Right atrium auricular region (tissue), 2 donors: ENCODE results near the gene TXLNB. TPM values are rescaled to one million over a fixed set of nuclear protein-coding genes. Genes with fewer than 3 reads are reported as not detected.

Experiments
- DNase-seq: peaks from one replicate; pipeline ENCODE4 v3.0.0-alpha.2; 2019; ENCODE audit warnings: low spot score
- H3K27ac ChIP-seq, 2 donors: fragments of 200-600 bp; sonication (generic); 1 replicate in 1 of 2; 2 replicates in 1 of 2; pipeline ENCODE4 v1.5.1; 2016 to 2019
- H3K27me3 ChIP-seq, 2 donors: fragments of 200-600 bp; sonication (generic); one replicate each; pipeline versions ENCODE4 v1.5.1 to v1.6.0; 2017 to 2019
- H3K36me3 ChIP-seq: fragments of 200-600 bp; sonication (generic); one replicate; pipeline ENCODE4 v1.5.1; 2016
- H3K4me1 ChIP-seq, 2 donors: fragments of 200-600 bp; sonication (generic); one replicate each; pipeline versions ENCODE4 v1.5.1 to v1.6.0; 2017 to 2019
- H3K4me3 ChIP-seq, 2 donors: fragments of 200-600 bp; sonication (generic); 1 replicate in 1 of 2; 2 replicates in 1 of 2; pipeline ENCODE4 v1.5.1; 2017 to 2019; ENCODE audit warnings: mild to moderate bottlenecking in 1 of 2, moderate library complexity in 1 of 2
- H3K9me3 ChIP-seq, 2 donors: fragments of 200-600 bp; sonication (generic); one replicate each; pipeline ENCODE4 v1.5.1; 2019
- total RNA-seq, 2 donors: library from RNA; depleted of rRNA; stranded (reverse); fragments of >200 nt; gene quantifications; one replicate each; pipeline ENCODE4 v1.1.0, GENCODE V29; 2016
- TF ChIP-seq, protein P1 (sequence below), 2 donors: fragments of 200-600 bp; sonication (generic); IDR thresholded peaks; one replicate each; pipeline ENCODE4 v1.5.1; 2019; ENCODE audit warnings: antibody characterized with exemption in 2 of 2

The TXLNB gene
- total RNA-seq, 2 donors from 2014 or later, result 74.7 to 132 TPM

DNA sequence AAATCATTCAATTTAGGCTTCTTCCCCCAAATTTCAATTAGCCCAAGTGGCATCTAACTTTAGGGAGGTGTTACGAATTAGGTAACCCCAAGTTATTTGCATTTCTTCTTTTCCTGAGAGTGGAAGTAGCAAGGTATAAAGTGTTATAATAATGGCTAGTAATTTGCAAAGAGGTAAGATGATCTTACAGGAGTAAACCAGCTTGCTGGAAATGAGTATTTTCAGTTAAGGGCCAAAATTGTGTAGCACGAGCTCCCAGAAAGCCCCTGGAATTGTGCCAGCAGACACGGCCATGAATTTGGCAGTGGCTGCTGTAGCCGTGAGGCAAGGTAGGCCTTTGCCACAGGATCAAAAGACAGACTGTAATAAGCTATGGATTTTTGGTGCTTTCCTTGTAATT lies 44.7 kb upstream of the TXLNB start:
- H3K27me3 ChIP-seq, result no peaks in the 10 kb centered on the region
- no peak overlapping the region for H3K27ac ChIP-seq
- no peaks in the 10 kb centered on the region for H3K36me3 ChIP-seq
- no peak for DNase-seq
- TF ChIP-seq, protein P1, sequence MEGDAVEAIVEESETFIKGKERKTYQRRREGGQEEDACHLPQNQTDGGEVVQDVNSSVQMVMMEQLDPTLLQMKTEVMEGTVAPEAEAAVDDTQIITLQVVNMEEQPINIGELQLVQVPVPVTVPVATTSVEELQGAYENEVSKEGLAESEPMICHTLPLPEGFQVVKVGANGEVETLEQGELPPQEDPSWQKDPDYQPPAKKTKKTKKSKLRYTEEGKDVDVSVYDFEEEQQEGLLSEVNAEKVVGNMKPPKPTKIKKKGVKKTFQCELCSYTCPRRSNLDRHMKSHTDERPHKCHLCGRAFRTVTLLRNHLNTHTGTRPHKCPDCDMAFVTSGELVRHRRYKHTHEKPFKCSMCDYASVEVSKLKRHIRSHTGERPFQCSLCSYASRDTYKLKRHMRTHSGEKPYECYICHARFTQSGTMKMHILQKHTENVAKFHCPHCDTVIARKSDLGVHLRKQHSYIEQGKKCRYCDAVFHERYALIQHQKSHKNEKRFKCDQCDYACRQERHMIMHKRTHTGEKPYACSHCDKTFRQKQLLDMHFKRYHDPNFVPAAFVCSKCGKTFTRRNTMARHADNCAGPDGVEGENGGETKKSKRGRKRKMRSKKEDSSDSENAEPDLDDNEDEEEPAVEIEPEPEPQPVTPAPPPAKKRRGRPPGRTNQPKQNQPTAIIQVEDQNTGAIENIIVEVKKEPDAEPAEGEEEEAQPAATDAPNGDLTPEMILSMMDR (IDR thresholded peaks at IDR 0.05), result no peak
- H3K4me1 ChIP-seq, result peaks cover 0 to 13% of the 10 kb centered on the region in 2 donors
- H3K9me3 ChIP-seq, result no peaks in the 10 kb centered on the region
- no peak overlapping the region for H3K4me3 ChIP-seq

DNA sequence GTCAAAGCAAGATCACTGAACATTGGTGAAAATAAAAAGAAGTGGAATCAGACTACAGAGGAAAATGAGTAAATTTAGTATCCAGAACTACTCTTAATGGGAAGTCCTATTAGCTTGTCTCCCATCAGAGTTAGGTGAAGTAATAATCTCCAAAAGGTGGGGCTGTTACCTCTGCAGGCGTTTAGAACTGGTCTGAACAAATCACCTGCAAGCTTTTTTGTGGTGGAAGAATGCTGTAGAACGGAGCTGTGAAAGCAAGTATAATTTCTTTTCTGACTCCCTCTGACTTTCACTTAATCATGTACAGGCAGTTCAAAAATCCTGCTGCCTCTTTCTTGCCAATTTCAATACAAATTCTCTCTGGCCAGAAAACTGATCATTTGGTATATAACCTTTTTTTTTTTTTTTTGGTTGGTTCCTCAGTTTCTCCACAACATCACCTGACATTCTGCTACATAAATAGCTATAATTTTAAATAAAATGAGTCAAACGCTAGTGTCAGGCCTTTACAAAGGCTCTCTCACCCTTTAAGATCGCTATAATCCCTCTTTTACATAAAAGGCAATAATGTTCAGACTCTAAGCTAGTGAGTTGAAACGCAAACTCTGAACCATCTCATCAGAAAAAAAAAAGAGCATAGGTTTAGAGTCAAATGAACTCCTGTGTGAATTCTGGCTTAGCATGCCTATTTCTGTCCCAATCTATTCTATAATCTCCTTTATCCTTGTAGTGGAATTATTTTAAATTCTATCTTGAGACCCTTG lies 43.8 kb upstream of the TXLNB start:
- Histone ChIP-seq H3K4me3 (no peak overlapping the region), H3K36me3 (no peaks in the 10 kb centered on the region), H3K27me3 (no peaks in the 10 kb centered on the region), H3K9me3 (no peaks in the 10 kb centered on the region), H3K27ac (peak overlapping the region; percentile 60 to 65), H3K4me1 (peaks cover 0 to 13% of the 10 kb centered on the region in 2 donors)
- DNase-seq, result no peak
- TF ChIP-seq, protein P1 (IDR thresholded peaks at IDR 0.05), result no peak

DNA sequence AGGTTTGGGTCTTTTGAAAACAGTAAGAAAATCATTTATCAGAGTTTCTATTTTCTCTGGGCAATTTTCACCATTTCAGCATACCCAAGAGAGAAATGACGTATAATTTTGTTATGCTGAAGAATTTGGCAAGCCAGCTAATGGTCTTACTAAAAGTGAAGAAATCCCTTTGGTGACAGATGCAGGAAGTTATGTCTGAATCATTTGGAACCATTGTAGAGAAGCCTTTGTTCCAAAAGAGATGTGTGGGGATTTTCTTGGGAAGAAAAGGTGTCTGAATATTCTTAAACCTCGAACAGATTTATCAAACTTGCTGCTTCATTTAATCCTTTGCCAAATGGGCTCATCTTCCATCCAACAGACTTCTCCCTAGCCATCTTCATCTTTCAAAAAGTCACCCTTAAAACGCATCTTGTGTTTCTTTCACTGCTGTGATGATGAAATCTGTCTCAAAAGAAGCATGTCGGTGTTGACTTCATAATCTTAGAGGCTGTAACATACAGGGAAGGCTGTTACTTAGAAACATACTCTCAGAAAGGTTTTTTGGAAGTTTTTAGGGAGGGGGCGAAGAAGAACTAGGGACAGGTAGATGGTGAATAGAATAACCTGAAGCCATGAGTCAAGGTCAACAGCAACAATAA lies 43.1 kb upstream of the TXLNB start:
- H3K27ac ChIP-seq, result peak overlapping the region; percentile 60 to 65
- no peaks in the 10 kb centered on the region for H3K36me3 ChIP-seq
- H3K4me3 ChIP-seq, result no peak overlapping the region
- H3K27me3 ChIP-seq, result no peaks in the 10 kb centered on the region
- no peak for DNase-seq
- peaks cover 0 to 13% of the 10 kb centered on the region in 2 donors for H3K4me1 ChIP-seq
- no peaks in the 10 kb centered on the region for H3K9me3 ChIP-seq
- TF ChIP-seq, protein P1 (IDR thresholded peaks at IDR 0.05), result no peak

DNA sequence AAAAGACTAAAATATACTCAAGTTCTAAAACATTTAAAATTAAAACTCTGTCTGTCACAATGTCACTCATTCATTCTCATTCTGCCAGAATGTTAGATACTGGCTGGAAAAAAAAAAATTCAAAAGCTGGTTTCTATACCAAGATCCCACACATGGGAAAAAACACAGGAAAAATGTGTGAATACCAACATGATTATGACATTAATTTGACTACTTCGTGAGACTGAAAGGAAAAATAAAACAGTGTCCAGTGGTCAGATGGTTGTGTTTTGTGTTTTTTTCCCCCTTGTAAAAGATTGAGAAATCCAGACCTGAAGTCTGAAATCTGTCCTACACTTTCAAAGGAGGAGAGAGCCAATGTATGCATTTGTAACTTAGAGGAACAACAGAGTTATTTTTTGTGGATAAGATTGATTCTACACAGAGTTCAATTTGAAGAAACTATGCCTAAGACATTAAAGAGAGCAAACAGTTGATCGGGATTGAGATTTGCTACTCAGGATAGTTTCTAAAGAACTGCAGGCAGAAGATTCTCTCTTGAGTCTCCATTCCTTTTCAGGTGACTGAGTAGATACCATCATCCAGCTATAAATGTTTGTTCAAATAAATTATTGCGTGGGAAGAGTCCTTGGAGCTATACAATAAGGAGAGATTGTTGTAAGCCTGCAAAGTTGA lies 39.2 kb upstream of the TXLNB start:
- Histone ChIP-seq H3K27me3 (no peaks in the 10 kb centered on the region), H3K4me3 (no peak overlapping the region), H3K4me1 (peaks cover 0 to 4% of the 10 kb centered on the region in 2 donors), H3K9me3 (no peaks in the 10 kb centered on the region), H3K27ac (no peak overlapping the region), H3K36me3 (no peaks in the 10 kb centered on the region)
- DNase-seq, result no peak
- TF ChIP-seq, protein P1 (IDR thresholded peaks at IDR 0.05), result no peak

DNA sequence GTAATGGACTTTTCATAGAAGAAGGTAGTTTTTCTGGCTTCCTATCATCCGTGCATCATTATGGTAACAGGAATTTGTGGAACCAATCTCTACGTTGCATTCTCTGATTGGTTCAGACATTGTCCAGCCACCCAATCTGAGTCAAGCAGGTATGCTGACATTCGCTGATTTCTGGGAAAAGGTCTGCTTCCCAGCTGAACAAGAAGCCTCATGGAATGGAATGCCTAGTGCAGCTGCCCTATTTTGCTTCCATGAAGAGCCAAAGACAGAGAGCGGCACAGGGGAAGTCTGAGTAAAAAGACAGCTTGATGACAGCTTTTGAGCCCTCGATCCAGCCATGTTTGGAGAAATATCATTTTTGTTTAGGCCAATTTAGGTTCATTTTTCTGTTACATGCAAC lies 38.5 kb upstream of the TXLNB start:
- TF ChIP-seq, protein P1 (IDR thresholded peaks at IDR 0.05), result no peak
- no peak for DNase-seq
- Histone ChIP-seq H3K4me1 (peaks cover 0 to 2% of the 10 kb centered on the region in 2 donors), H3K27ac (no peak overlapping the region), H3K4me3 (no peak overlapping the region), H3K27me3 (no peaks in the 10 kb centered on the region), H3K9me3 (no peaks in the 10 kb centered on the region), H3K36me3 (no peaks in the 10 kb centered on the region)
